ENCODE measurements around the gene PGM2L1.

PGM2L1 gene

GRCh38 chr11:74398244-74399159 lies at the start of gene PGM2L1:
Gene PGM2L1, minus strand, starts transcription at chr11:74398433. Its CDS starts 272 bp downstream, at chr11:74398161.
- TF ChIP-seq ZNF274 (IDR thresholded peaks at IDR 0.05; ENCODE audit: low read depth, low read length), result no peak
- peak within 1 kb of the TSS; percentile 87 for H3K4me3 ChIP-seq (ENCODE audit: low read length)

- H3K4me3 ChIP-seq (ENCODE audit: low read length), result no peak overlapping the region
- TF ChIP-seq ZNF274 (IDR thresholded peaks at IDR 0.05; ENCODE audit: low read depth, low read length), result no peak
Observed at GRCh38 chr11:74447720-74448119, 49.5 kb upstream of the PGM2L1 start.

- no peak overlapping the region for H3K4me3 ChIP-seq (ENCODE audit: low read length)
- no peak for TF ChIP-seq ZNF274 (IDR thresholded peaks at IDR 0.05; ENCODE audit: low read depth, low read length)
Observed at GRCh38 chr11:74446532-74446938, 48.3 kb upstream of the PGM2L1 start.

- H3K4me3 ChIP-seq (ENCODE audit: low read length), result no peak overlapping the region
- no peak for TF ChIP-seq ZNF274 (IDR thresholded peaks at IDR 0.05; ENCODE audit: low read depth, low read length)
Observed at GRCh38 chr11:74444173-74444826, 46.1 kb upstream of the PGM2L1 start.

GRCh38 chr11:74443071-74443864 lies 45.0 kb upstream of the PGM2L1 start:
- no peak for TF ChIP-seq ZNF274 (IDR thresholded peaks at IDR 0.05; ENCODE audit: low read depth, low read length)
- no peak overlapping the region for H3K4me3 ChIP-seq (ENCODE audit: low read length)

DNA sequence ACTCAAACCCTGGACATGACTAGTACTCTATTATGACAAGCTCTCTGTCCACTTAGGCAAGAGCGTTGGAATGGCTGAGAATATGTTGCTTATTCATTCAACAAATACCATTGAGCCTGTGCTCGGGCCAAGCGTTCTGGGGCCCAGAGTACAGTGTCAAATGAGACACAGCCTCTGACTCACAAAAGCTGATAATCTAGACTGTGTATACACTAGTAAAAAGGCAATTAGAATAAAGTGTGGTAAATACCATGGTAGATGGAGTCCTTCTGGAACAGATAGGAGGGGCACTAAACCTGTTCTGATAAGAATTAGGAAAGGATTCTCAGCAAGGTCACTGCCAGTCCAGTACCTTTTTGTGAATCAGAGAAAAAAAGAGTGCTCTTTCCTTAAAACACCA lies 44.4 kb upstream of the PGM2L1 start:
- no peak for TF ChIP-seq ZNF274 (IDR thresholded peaks at IDR 0.05; ENCODE audit: low read depth, low read length)
- no peak overlapping the region for H3K4me3 ChIP-seq (ENCODE audit: low read length)

GRCh38 chr11:74438681-74439080 lies 40.4 kb upstream of the PGM2L1 start:
- no peak for TF ChIP-seq ZNF274 (IDR thresholded peaks at IDR 0.05; ENCODE audit: low read depth, low read length)

GRCh38 chr11:74437441-74438042 lies 39.3 kb upstream of the PGM2L1 start:
- no peak overlapping the region for H3K4me3 ChIP-seq (ENCODE audit: low read length)
- TF ChIP-seq ZNF274 (IDR thresholded peaks at IDR 0.05; ENCODE audit: low read depth, low read length), result no peak

More at GRCh38 chr11:74438681-74439080, 40.4 kb upstream of the PGM2L1 start:
- H3K4me3 ChIP-seq (ENCODE audit: low read length), result no peak overlapping the region

DNA sequence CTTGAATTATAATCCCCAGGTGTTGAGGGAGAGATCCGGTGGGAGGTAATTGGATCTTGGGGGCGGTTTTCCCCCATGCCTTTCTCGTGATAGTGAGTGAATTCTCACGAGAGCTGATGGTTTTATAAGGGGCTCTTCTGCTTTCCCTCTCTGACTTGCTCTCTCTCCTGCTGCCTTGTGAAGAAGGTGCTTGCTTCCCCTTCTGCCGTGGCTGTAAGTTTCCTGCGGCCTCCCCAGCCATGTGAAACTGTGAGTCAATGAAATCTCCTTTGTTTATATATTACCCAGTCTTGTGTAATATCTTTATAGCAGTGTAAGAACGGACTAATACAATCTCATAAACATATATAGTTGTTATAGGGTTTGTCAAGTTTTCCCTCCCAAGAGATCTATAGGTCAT lies 36.3 kb upstream of the PGM2L1 start:
- no peak for TF ChIP-seq ZNF274 (IDR thresholded peaks at IDR 0.05; ENCODE audit: low read depth, low read length)
- H3K4me3 ChIP-seq (ENCODE audit: low read length), result no peak overlapping the region

GRCh38 chr11:74429205-74429604 lies 31.0 kb upstream of the PGM2L1 start:
- TF ChIP-seq ZNF274 (IDR thresholded peaks at IDR 0.05; ENCODE audit: low read depth, low read length), result no peak

DNA sequence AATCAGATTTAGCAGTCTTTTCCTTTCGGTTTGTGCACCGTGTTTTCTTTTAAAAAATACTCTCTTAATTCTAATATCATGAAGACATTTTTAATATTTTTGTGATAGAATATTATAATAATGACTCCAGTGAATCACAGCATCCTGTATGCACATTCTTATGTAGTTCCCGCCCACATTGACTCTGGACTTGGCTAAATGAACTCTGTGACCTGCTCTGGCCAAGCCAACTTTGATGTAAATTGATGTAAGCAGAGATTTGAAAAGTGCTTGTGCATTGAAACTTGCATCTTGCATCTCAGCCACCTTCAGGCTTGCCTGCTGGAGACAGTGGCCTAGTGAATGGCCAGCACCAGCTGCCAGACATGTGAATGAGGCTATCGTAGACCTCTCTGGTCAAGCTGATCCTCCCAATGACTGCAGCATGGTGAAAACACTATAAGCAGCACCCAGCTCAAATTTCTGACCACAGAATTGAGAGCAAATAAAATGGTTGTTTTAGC lies 29.2 kb upstream of the PGM2L1 start:
- TF ChIP-seq ZNF274 (IDR thresholded peaks at IDR 0.05; ENCODE audit: low read depth, low read length), result no peak
- no peak overlapping the region for H3K4me3 ChIP-seq (ENCODE audit: low read length)

More at GRCh38 chr11:74429205-74429604, 31.0 kb upstream of the PGM2L1 start:
- H3K4me3 ChIP-seq (ENCODE audit: low read length), result no peak overlapping the region

DNA sequence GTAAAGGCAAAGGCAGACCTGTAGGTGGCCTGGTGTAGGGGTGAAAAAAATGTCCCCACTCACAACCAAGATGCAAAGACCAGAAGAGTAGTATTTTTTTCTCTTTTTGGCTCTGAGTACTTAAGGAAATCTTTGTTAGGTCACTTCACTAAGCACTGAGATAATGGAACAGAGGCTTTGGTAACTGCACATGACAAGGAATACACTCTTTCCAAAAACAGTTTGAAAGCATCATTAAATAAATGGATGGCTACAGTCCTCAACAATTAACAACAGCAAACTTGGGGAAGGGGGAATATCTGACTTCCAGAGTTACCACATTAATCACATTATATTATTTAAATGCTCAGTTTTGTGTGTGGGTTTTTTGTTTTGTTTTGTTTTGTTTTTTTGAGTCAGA lies 26.9 kb upstream of the PGM2L1 start:
- no peak for TF ChIP-seq ZNF274 (IDR thresholded peaks at IDR 0.05; ENCODE audit: low read depth, low read length)
- no peak overlapping the region for H3K4me3 ChIP-seq (ENCODE audit: low read length)

DNA sequence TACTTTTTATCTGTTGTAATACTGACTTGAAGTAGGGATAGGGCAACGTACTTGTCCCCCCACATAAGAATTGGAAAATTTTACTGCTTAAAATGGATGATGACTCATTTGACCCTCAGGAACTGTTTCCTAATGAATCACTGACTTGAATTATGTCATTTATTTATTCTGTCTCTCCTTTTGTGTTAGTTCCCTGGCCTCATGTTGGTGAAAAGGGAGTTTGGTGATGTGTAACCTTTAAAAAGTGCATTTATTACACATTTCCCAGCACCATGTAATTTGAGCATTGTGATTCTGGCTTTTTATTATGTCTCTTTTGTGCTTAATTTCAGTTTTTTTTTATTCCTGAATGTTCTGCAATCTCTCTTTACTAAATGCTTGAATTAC lies 20.3 kb upstream of the PGM2L1 start:
- TF ChIP-seq ZNF274 (IDR thresholded peaks at IDR 0.05; ENCODE audit: low read depth, low read length), result no peak
- H3K4me3 ChIP-seq (ENCODE audit: low read length), result no peak overlapping the region
